Stimulated activated naive CD8-positive, alpha-beta T cell treated with anti-CD3 and anti-CD28 coated beads, Interleukin-15, Interleukin-2, amounts not matched to agents 100 U/mL and 50 U/mL, for 24 hours (primary cell): ENCODE data around the gene SRRM4.
"Not testable (repeated sequence)": the region's sequence is repeated elsewhere in the genome, so short reads cannot be mapped to it uniquely, and the experiment has no call there.

Source experiments
- ATAC-seq: fragments of 150-1000 bp; cut with Tn5 transposase; one replicate; pipeline ENCODE4 v1.10.0; 2021
- DNase-seq: peaks from one replicate; pipeline ENCODE4 v3.0.0; 2021

SRRM4 gene, protein sequence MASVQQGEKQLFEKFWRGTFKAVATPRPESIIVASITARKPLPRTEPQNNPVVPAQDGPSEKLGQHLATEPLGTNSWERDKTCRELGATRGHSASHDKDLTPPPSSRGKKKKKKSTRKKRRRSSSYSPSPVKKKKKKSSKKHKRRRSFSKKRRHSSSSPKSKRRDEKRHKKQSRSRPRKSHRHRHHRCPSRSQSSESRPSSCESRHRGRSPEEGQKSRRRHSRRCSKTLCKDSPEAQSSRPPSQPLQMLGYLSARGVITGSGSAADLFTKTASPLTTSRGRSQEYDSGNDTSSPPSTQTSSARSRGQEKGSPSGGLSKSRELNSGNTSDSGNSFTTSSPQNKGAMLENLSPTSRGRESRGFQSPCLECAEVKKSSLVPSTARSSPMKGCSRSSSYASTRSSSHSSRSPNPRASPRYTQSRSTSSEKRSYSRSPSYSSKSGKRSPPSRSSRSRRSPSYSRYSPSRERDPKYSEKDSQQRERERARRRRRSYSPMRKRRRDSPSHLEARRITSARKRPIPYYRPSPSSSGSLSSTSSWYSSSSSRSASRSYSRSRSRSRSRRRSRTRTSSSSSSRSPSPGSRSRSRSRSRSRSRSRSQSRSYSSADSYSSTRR

DNA sequence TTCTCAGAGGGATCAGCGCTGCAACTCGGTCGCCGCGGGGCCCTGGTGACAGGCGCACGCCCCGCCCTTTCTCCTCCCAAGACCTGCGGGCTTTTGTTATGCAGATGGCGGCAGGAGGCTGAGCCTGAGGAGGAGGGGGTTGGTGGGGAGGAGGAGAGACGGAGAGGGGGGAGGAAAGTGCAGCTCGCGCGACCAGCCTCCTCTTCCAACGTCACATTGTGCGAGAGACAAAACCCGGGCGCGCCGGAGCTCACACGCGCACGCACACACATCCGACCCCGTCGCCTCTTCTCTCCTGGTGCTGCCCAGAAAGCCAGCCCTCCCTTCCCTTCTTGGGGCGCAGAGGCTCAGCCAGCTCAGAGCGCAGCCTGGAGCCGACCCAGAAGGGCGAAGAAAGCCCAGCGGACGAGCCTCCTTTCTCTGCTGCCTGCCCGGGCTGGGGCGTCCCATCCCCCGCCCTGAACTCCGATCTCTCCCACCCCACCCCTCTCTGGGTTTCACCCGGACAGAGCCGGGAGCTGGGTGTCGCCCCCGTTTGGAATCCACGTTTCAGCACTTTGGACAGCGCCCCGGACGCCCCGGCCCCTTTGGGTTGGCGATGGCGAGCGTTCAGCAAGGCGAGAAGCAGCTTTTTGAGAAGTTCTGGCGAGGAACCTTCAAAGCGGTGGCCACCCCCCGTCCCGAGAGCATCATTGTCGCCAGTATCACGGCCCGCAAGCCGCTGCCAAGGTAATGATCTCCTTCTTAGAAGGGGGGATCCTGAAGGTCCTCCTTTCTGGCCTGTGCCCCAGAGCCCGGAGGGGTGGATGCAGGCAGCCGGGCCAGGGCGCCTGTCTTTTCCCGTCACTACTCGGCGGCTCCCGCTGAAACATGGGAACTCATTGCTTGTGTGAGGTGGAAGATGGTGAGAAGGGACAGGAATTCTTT, at the start of gene SRRM4:
TSS of gene SRRM4 (plus strand) at position 257 of the 927 bp plus-strand sequence. CDS start at position 599, 342 bp downstream.
- ATAC-seq (no peak), DNase-seq (peak; percentile 6)

DNA sequence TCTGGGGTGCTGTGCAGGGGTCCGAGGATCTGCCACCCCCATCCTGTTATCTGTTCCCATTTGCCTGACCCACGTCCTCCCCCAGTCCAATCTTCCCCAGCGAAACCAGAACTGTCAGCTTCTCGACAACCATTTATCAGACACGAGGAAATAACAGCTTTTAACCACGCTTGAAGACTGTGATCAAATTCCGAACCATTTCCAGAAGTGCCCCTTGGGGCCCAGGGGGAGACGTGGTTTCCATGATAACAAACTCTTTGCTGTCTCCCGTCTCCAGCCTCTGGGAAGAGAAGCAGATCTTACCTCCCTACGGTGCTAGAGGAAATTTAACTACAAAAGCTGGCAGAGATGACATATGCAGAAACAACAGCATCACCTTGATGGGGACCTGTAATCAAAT, 35.1 kb upstream of the SRRM4 start:
- ATAC-seq (no peak), DNase-seq (no peak)

DNA sequence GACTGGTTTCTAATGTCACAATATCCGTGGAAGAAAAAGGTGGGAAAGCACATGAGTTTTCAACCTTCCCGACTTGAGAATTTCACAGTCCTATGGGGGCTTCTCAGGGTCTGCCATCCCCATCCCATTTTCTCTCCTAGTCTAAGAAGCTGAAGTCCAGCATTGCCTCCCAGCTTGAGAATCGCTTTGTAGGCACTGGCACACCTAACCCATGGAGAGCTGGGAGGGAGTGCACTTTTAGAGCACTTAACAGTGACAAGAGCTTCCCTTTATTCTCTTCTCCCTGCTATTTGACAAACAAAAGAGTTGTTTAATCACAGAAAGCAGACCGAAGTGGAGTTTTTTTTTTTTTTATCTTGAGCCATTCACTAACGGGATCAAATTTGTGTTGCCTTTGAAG, 22.8 kb upstream of the SRRM4 start:
- no peak for DNase-seq
- no peak for ATAC-seq

DNA sequence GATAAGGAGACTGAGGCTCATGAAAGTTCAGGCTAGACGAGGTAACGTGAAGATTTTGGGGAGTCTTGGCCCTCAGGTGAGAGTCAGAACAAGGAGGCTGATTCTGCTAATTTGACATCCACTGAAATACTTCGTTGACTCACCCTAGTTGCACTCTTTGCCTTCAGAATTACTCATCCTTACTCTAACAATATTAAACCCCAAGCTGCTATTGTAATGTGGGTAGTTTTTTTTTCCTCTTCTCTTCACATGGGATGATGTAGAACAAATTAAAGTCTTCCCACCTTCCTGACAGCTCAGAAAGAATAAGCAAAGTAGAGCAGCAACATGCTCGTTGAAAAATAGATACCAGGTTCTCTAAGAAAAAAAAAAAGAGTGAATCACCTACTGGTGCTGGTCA, 22.0 kb upstream of the SRRM4 start:
- ATAC-seq (no peak), DNase-seq (no peak)

DNA sequence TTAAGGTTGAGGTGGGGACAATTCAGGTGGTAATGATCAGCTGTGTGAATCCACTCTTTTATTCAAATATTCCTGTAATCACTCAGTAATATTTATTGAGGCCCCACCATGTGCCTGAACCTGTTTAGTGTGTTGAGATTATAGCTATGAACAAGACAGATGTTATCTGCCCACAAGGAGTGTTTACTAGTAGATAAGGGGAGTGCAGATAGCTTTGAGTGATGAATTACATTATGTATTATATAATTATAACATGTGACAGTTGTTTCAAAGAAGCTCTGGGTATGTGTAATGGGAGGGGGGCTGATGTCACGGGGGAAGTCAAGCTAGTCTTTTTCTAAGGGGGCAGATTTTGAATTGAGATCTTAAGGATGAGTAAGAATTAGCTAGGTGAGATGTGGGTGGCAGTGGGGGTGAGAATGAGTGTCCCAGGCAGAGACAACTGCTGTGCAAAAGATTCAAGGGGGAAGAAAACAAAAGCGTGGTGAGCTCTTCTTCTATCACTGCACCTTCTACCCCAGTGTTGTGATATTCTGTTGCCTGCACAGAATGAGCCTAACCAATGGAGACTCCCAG, 21.3 kb upstream of the SRRM4 start:
- DNase-seq (no peak), ATAC-seq (no peak)

DNA sequence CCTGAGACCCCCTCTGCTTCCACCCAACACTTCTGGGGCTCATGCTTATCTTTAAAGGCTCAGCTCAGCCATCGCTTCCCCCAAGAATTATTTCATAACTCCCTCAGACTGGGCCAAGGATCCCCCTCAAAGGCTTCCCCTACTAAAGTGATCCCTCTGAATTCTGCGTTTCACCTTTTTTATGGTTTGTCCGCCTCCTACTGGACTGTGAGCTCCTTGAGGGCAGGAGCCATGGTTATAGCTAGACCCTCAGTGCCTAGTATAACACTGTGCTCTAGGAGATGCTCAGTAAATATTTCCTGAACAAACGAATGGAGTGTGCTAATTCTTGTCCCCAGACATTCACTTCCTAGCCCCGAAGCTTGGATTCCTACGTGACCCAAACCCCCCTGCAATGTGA, 20.5 kb upstream of the SRRM4 start:
- DNase-seq (no peak), ATAC-seq (no peak)

DNA sequence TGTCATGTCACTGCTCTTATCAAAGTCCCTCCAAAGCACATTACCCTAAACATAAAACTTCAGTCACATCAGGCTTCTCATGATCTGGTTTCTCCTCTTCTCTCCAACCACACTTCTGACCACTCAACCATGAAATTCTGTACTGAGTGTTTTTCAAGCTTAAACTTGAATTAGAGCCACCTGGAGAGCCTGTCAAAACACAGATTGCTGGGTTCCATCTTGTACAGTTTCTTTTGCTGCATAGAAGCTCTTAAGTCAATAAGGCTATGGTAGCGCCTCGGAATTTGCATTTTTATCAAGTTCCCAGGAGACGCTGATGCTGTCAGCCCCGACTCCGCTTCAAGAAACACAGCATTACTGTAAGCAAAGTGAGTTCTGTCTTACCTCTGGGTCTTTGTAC, 16.4 kb upstream of the SRRM4 start:
- DNase-seq (no peak), ATAC-seq (no peak)

DNA sequence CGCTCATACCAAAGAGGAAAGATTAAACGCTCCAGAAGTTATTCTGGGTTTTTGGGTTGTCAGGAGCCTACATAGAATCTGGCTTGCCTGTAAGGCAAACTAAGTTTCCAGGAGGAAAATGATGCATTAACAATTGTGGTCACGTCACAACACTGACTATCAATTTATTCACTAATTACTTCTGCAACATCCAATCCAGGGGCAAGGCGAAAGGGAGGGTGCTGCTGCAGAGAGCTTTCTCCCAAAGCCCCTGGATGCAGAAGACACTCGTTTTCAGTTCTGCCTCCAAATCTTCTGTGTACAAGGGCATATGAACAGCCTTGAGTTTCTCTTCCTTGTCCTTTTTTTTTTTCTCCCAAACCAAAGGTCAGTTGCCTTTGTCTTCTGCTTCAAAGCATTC, 10.5 kb upstream of the SRRM4 start:
- no peak for ATAC-seq
- DNase-seq: no peak

DNA sequence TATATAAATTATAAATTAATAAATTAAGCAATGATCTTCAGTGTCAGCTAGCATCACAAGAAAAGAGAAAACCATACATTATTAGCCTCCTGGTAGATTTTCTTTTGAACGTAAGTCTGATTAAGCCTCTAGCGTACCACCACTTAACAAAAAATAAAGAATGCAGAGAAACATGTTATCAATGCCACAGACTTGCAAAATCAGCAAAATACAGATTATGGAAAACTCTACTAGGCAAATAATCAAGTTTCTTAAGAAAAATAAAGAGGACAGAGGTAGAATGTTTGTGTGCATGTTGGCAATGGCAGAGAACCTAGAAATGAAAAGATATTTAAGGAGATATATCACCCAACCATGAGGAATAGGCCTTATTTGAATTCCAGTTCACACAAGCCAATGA, 8.4 kb upstream of the SRRM4 start:
- ATAC-seq (no peak), DNase-seq (no peak)

DNA sequence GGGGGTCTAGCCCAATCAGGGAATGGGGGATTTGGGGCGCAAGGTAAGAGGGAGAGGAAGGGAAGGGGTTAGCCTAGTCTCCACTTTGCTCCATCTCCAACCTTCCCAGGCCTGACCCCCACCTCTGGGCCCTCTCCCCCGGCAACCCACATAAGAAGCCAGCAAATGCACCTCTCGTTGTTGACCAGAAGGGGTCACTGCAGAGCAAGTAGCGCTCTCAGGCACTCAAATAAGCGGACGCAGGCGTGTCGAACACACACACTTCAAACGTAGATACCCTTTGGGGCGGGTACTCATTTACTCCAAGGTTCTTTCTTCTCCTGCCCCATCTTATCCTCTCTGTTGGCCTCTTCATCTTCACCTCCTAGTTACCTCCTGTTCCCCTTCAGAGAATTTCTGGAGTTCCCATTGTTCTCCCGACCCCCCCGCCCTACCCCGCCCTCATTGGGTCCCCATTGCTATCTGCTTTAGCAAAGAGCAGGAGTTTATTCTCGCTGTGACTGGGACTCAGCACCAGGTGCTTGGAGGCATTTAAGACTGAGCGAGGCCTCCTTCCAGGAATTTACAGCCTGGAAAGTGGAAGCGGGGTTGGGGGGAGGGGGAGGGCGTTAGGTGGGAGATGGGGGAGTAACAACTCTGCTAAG, 1.5 kb upstream of the SRRM4 start:
- ATAC-seq (no peak), DNase-seq (peak; percentile 18)

DNA sequence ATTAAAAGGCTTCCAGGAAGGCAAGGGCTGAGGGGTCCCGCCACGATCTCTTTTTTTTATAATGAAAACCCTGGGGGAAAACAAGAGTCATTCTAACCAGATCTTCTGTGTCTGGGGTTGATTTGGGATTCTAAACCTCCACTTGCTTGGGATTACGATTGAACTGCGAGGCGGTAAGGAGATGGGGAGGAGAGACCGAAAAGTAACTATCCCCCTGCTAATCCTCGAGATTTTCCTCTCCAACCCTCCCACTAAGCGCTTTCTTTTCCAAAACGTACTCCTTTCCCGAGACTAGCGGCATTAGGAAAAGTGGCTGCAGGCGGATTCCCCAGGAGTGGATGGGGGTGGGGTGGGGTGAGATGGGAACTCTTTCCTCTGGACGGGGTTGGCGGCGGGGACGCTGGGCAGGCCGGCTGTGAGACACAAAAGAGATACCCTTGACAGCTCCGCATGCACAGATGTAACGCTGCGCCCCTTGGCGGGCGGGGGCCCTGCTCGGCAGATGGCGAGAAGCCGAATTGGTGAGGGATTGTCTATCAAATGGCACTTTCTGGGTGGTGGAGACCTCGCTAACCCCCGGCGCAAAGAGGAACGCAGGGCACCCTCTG, 830 bp upstream of the SRRM4 start:
- DNase-seq: no peak
- ATAC-seq: no peak

DNA sequence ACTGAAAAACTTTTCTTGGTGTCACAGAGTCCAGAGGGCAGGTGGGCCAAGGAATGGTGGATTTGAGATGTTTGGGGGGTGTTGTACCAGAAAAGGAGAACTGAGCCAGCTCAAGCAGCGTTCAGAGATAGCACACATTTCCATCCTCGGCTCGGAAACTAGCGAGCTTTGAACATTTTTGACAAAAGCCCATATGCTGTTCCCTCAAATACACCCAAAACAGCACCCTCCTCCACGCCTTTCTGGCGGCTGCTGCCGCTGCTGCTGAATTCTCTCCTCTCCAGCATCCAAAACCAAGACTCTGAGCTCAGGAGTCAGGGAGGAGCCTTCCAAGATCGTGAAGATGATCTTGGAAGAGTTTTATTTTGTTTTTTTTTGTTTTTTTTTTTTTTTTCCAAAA, 961 bp downstream of the SRRM4 start:
- no peak for ATAC-seq
- no peak for DNase-seq

DNA sequence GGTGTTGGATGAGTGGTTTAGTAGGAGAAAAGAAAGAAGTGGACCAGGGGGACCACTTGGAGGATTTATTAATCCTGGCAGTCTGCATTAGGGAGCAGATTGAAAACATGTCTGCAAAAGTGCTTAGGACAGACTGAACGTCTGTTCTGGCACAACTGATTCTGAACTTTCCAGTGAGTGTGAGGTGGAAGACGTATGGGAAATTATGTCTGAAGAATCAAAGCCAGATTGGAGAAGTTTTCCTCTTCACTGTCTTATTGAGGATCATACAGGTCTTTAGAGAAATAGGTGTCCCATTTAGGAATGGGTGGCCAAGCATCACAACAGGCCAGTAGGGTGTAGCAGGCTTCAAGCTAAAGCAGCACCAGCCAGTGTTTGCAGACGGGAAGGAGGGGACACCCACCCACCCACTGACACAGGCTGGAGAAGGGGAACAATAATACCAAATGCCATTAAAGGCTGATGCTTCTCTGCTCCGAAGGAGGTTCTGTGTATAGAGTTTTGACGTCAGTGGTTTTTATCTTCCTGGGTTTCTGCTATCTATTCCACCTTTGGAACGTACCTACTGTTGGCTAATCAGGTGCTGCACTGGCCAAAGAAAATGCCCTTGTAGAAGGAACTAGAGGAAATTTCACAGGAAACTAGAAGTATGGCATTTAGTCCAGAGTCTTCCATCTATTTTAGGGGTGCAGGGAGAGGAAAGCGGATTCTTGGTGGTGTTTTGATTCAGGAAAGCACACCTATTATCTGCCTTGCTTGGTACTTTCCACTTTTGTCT, 1.8 kb downstream of the SRRM4 start:
- no peak for DNase-seq
- no peak for ATAC-seq

DNA sequence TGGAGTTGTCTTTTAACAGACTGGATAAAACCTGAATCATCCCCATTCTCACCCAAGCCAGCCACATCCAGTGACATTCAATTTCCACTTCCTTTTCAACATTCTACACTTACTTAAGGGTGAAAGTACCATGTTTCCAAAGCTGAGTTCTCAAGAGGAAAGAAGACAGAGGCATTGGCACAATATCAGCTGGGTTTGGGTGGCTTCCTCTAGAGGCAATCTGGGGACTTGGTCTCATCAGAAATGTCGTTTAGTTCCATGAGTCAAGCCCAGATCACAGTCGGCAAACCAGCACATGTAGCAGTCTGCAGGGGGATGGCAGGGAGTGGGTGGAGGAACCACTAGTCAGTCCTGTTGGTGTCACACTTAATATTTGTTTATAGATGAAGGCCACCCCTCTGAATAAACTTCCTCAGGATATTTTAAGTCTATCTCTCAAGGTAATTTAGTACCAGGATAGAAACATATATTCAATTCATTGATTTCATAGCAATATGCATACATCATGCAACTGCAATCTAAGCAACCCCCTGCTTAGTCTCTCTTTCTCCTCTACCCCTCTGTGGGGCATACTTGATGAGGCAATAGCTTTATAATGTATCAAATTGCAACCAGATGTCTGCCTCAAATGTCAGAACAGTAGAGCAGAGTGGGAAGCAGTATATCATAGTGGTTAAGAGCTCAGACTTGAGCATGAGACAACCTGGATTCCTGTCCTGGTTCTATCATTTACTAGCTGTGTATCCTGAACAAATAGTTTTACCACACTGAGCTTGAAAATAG, 3.0 kb downstream of the SRRM4 start:
- DNase-seq: no peak
- no peak for ATAC-seq

DNA sequence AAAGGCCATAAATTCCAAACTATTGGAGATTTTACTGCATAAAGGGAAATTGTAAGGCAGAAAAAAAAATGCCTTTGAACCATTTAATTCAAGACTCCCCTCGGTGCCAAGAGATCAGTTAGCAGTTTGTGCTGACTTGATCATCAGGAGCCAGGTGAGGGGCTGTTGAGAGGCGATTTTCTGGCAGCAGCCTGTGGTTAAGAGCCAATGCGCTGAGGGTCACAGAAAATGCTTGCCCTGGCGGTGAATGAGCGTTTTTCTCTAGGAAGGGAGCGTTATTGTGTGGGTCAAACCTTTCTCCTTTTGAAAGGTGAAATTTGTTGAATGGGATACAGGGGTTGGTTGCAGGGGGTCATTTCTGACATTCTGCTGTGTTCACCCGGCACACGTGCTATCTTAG, 4.7 kb downstream of the SRRM4 start:
- ATAC-seq: no peak

DNA sequence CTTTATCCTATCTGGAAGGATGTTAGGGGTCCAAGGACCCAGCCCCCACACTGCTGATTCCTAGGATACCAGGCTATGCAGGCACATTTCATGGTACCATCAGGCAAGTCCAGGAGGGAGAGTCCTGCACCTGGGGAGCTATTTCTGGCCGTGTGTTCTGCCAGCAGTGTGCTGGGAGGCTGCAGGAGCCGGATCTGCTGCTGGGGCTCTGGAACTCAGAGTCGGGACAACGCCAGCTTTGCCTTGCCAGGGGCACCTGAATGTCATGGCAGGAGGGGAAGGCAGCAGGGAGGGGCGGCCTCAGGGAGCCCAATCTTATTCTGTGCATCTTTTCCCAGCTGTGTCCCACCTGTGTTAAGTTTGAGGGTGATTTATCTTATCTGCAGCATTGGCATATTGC, 17.8 kb downstream of the SRRM4 start:
- DNase-seq: no peak
- no peak for ATAC-seq

More for the DNA sequence above, 4.7 kb downstream of the SRRM4 start:
- DNase-seq: no peak

DNA sequence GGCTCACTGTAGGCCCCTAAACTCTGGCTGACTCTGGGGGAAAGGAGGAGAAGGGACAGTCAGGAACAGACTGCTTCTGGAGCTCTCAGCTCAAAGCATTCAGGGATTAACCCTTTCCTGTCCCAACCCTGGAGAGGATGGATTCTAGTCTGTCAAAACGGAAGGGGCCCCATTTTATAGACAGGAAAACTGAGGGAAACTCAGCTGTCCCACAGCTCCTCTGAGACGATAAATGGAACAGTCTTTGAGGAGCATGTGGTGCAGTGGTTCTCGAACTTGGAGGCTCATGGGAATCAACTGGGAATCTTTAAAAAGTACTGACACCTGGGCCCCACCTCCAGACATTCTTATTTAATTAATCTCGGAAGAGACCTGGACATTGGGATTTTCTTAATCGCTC, 23.7 kb downstream of the SRRM4 start:
- ATAC-seq: no peak

DNA sequence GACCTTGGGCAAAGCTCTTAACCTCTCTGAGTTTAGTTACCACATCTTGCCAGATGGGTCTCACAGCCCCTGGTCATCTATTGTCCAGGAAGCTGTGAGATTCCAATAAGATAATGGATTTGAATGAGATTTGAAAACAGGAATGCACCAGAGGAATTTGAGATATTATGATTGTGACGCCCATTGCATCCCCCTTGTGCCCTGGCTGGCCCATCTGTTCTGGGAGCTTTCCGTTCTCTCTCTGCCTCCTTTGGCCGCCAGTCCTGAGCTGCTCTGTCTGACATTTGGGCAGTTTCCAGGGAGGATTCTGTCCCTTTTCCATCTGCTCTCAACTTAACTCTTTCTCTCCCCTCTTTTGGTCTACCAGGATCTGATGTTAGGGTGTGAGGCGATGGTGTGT, 24.6 kb downstream of the SRRM4 start:
- ATAC-seq: no peak

More for the DNA sequence above, 23.7 kb downstream of the SRRM4 start:
- no peak for DNase-seq

DNA sequence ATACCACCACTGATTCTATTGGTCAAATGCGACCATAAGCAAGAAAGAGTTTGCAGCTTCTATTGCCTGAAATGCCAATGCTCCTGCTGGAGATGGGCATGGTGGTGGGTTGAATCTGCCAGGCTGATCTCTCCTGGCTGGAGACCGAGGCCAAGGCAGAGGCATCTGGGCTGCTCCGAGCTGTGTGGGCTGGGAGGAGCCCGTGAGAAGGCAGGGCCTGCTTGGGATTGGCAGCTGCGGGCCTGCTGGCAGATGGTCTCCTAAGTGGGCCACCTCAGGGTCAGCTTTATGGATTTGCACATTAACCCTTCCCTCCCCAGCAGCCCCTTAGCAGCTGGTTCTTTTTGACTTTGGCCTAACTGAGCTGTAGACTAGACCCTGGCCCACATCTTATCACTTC, 25.4 kb downstream of the SRRM4 start:
- DNase-seq: no peak

More for the DNA sequence above, 24.6 kb downstream of the SRRM4 start:
- no peak for DNase-seq

DNA sequence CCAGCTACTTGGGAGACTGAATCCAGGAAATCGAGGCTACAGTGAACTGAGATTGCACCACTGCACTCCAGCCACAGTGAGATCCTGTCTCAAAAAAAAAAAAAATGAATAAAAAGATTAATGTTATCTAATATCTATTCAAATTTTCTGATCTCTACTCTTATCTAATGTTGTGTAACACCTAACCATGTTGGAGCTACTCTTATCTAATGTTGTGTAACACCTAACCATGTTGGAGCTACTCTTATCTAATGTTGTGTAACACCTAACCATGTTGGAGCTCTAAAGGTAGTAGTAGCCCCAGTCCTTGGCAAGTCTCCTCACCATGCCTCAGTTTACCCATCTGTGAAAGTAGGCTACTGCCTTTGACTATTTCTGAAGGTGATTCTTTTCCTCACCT, 26.9 kb downstream of the SRRM4 start:
- DNase-seq, ATAC-seq: not testable (repeated sequence)

More for the DNA sequence above, 25.4 kb downstream of the SRRM4 start:
- no peak for ATAC-seq
